Measurements from ENCODE around the gene GPX4. TPM values are rescaled to one million over a fixed set of nuclear protein-coding genes. Genes with fewer than 3 reads are reported as not detected.

The GPX4 gene
- total and polyA plus RNA-seq, 2 donors (not counting 1 experiment from before 2014, with no cell fraction given), result 213 to 317 TPM

DNA sequence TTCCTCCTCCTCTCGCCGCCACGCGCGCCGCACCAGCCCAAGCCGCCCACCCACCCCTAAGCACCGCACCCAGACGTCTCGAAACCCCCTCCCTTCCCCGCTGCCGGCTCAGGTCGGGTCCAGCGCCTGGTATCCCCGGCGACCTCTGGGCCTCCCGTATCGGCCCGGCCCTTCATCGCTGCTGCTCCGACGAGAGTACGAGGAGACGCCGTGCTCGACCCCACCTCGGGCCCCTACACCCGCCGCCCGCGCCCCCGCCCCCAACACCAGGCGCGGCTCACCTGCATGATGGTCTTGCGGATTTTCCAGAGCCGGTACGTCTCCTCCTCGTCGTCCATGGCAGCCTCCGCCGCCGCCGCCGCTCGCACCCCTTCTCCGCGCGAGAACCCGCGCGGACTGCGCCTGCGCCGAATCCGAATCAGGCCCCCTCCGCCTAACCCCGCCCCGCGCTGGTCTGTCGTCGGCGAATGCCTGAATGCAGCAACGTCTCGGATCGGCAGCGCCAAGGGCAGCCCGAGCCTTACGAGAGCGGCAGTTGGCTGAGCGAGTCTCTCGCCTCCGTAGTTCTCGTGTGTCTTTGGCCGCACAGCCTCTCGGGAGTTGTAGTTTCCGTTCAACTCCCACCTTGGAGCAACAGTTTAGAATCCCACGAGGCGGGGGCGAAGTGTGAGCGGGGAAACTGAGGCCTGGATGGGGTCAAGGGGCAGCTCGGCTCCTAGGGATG lies 8.7 kb upstream of the GPX4 start, which contains the start of gene POLR2E:
Gene POLR2E, minus strand, starts transcription at position 398 of the 724 bp plus-strand sequence. Its CDS starts 60 bp downstream, at position 338.
- Histone ChIP-seq H3K36me3 (replicated peaks in 1 of 2; ENCODE audit: control extremely low read depth in 1 of 2, control insufficient read depth in 1 of 2, extremely low read depth in 1 of 2, insufficient read depth in 2 of 2, low read length in 1 of 2) (peaks cover 0 to 21% of the 10 kb centered on the region in 2 experiments), H3K9me3 (ENCODE audit: control extremely low read depth in 1 of 3, control insufficient read depth in 2 of 3, insufficient read depth in 1 of 3, low read length in 2 of 3) (no peaks in the 10 kb centered on the region), H3K79me2 (ENCODE audit: control insufficient read depth, insufficient read depth, low read length) (peaks cover 57% of the 10 kb centered on the region), H4K20me1 (ENCODE audit: control insufficient read depth, insufficient read depth, low read length, poor library complexity, severe bottlenecking) (peaks cover 44% of the 10 kb centered on the region), H3K4me3 (ENCODE audit: control extremely low read depth in 1 of 5, extremely low read depth in 1 of 5, insufficient read depth in 1 of 5, low read depth in 2 of 5, low read length in 4 of 5) (peak within 1 kb of the TSS; percentile 56 to 86 (median 74)), H3K4me2 (replicated peaks; ENCODE audit: low read depth, low read length, poor library complexity, severe bottlenecking) (peak within 1 kb of the TSS; percentile 89), H3K27ac (ENCODE audit: low read length in 2 of 2) (peak within 1 kb of the TSS; percentile 27 to 70), H3K9ac (ENCODE audit: low read length) (peak within 1 kb of the TSS; percentile 89), H3K4me1 (ENCODE audit: control insufficient read depth in 2 of 2, insufficient read depth in 2 of 2, low read length in 2 of 2) (peaks cover 19 to 23% of the 10 kb centered on the region in 2 donors), H2AFZ (ENCODE audit: insufficient read depth, low read depth, low read length, poor library complexity, severe bottlenecking) (peak within 1 kb of the TSS; percentile 74), H3K27me3 (replicated peaks in 1 of 4; ENCODE audit: control extremely low read depth in 1 of 4, control insufficient read depth in 3 of 4, insufficient read depth in 4 of 4, low read length in 3 of 4) (no peaks in the 10 kb centered on the region)
- Mint-ChIP-seq H3K27ac (peak within 1 kb of the TSS; percentile 95), H3K4me3 (peak within 1 kb of the TSS; percentile 97), H3K4me1 (peaks cover 35% of the 10 kb centered on the region), H3K27me3 (no peaks in the 10 kb centered on the region), H3K9me3 (ENCODE audit: insufficient read depth) (no peaks in the 10 kb centered on the region)
- no peak for TF ChIP-seq CTCF (IDR thresholded peaks at IDR 0.05)
- no peak for TF ChIP-seq EZH2 (IDR thresholded peaks at IDR 0.05; ENCODE audit: borderline replicate concordance, insufficient read depth, low read depth, low read length, poor library complexity, severe bottlenecking)
- ATAC-seq (ENCODE audit: low read depth) (peak; percentile 99), DNase-seq (peak; percentile 99)
- intact Hi-C loops (cut with micrococcal nuclease), result loop anchor here (1.0 to 2.0 kb wide), 4 partner anchors 8 to 74 kb away; partner anchors contain the start of genes GPX4, RNU6-2 and TMEM259
- ChIA-PET POLR2A (interaction anchor here (0.5 to 2.5 kb wide), 4 partner anchors 8 to 111 kb away, joined by 4 to 14 read pairs (median 6); partner anchors contain the start of genes ARHGAP45, GPX4 and WDR18), CTCF (interaction anchor here (0.7 to 2.8 kb wide), 4 partner anchors 28 to 149 kb away, joined by 3 to 7 read pairs (median 5); partner anchors contain the start of gene ARHGAP45)
- under 1% methylated on average over 80 of the region's 81 CpGs for WGBS (ENCODE audit: insufficient coverage)

- Histone ChIP-seq H3K27me3 (replicated peaks in 1 of 4; ENCODE audit: control extremely low read depth in 1 of 4, control insufficient read depth in 3 of 4, insufficient read depth in 4 of 4, low read length in 3 of 4) (no peaks in the 10 kb centered on the region), H3K36me3 (replicated peaks in 1 of 2; ENCODE audit: control extremely low read depth in 1 of 2, control insufficient read depth in 1 of 2, extremely low read depth in 1 of 2, insufficient read depth in 2 of 2, low read length in 1 of 2) (peaks cover 0 to 4% of the 10 kb centered on the region in 2 experiments), H3K4me1 (ENCODE audit: control insufficient read depth in 2 of 2, insufficient read depth in 2 of 2, low read length in 2 of 2) (peaks cover 37 to 44% of the 10 kb centered on the region in 2 donors), H3K79me2 (ENCODE audit: control insufficient read depth, insufficient read depth, low read length) (peaks cover 36% of the 10 kb centered on the region), H3K9ac (ENCODE audit: low read length) (no peak overlapping the region), H3K27ac (ENCODE audit: low read length in 2 of 2) (no peak overlapping the region), H2AFZ (ENCODE audit: insufficient read depth, low read depth, low read length, poor library complexity, severe bottlenecking) (no peak overlapping the region), H3K9me3 (ENCODE audit: control extremely low read depth in 1 of 3, control insufficient read depth in 2 of 3, insufficient read depth in 1 of 3, low read length in 2 of 3) (no peaks in the 10 kb centered on the region), H3K4me3 (ENCODE audit: control extremely low read depth in 1 of 5, extremely low read depth in 1 of 5, insufficient read depth in 1 of 5, low read depth in 2 of 5, low read length in 4 of 5) (no peak overlapping the region), H4K20me1 (ENCODE audit: control insufficient read depth, insufficient read depth, low read length, poor library complexity, severe bottlenecking) (peaks cover 24% of the 10 kb centered on the region), H3K4me2 (replicated peaks; ENCODE audit: low read depth, low read length, poor library complexity, severe bottlenecking) (no peak overlapping the region)
- ATAC-seq (ENCODE audit: low read depth) (no peak), DNase-seq (no peak)
- H3K9me3 Mint-ChIP-seq (ENCODE audit: insufficient read depth), result no peaks in the 10 kb centered on the region
- TF ChIP-seq EZH2 (IDR thresholded peaks at IDR 0.05; ENCODE audit: borderline replicate concordance, insufficient read depth, low read depth, low read length, poor library complexity, severe bottlenecking), result no peak
- TF ChIP-seq CTCF (IDR thresholded peaks at IDR 0.05), result no peak
- CTCF ChIA-PET, result interaction anchor here (1.6 kb wide), 1 partner anchor 33 kb away, joined by 3 read pairs; no protein-coding TSS in a partner anchor
- no peaks in the 10 kb centered on the region for H3K27me3 Mint-ChIP-seq
- intact Hi-C loops (cut with micrococcal nuclease), result no loop called here
- H3K27ac Mint-ChIP-seq, result peak overlapping the region; percentile 11
- POLR2A ChIA-PET, result interaction anchor here (0.6 to 0.9 kb wide), 2 partner anchors 30 to 40 kb away, joined by 4 to 6 read pairs; partner anchors contain the start of gene ARHGAP45
- 100% methylated on average over 3 of the region's 7 CpGs for WGBS (ENCODE audit: insufficient coverage)
- no peak overlapping the region for H3K4me3 Mint-ChIP-seq
- H3K4me1 Mint-ChIP-seq, result peaks cover 50% of the 10 kb centered on the region
Measured at GRCh38 chr19:1097810-1098176, 6.0 kb upstream of the GPX4 start.
